Pancreas (tissue), 10 donors: Measurements from ENCODE around the gene FGG. TPM values are rescaled to one million over a fixed set of nuclear protein-coding genes. Genes with fewer than 3 reads are reported as not detected.

Experiments
- ATAC-seq, 4 donors: fragments of 200-7000 bp; cut with Tn5 transposase; one replicate each; pipeline versions ENCODE4 v1.8.0 to v1.9.1; 2020; ENCODE audit warnings: mild to moderate bottlenecking in 4 of 4, moderate library complexity in 4 of 4
- DNase-seq, 6 donors: peaks; one replicate each; pipeline ENCODE4 v3.0.0-alpha.2; 2020
- FAIRE-seq: peaks from 2 replicates; lab custom pipeline; 2012; peaks lifted over from hg19 to GRCh38; lab: Jason Lieb, UNC
- H3K27ac ChIP-seq, 4 donors: fragments of 200-600 bp; sonication (generic); 1 replicate in 3 of 4; 2 replicates in 1 of 4; pipeline versions ENCODE4 v1.5.0 to v1.8.0; 2020
- H3K27me3 ChIP-seq, 4 donors: fragments of 200-600 bp; one replicate each; pipeline ENCODE4 v1.8.0; 2021
- H3K36me3 ChIP-seq, 3 donors: fragments of 200-600 bp; sonication (generic) in 1 of 3; one replicate each; pipeline versions ENCODE4 v1.5.0 to v1.8.0; 2020 to 2021
- H3K4me1 ChIP-seq, 3 donors: fragments of 200-600 bp; one replicate each; pipeline ENCODE4 v1.8.0; 2021
- H3K4me3 ChIP-seq, 4 donors: fragments of 200-600 bp; sonication (generic) in 2 of 4; one replicate each; pipeline versions ENCODE4 v1.5.0 to v1.8.0; 2020 to 2021
- H3K9me3 ChIP-seq, 4 donors: fragments of 200-600 bp; one replicate each; pipeline ENCODE4 v1.8.0; 2021
- CTCF ChIP-seq, 4 donors: fragments of 200-600 bp; sonication (generic) in 3 of 4; IDR thresholded peaks; one replicate each; pipeline versions ENCODE4 v1.5.0 to v1.8.0; 2021; ENCODE audit warnings: antibody characterized with exemption in 4 of 4
- WGBS, 2 donors: extraction: QIAGEN DNeasy Blood & Tissue Kit; methylation state at CpG; one replicate each; pipeline ENCODE4 v1.1.7; 2013; 5-methylcytosine and 5-hydroxymethylcytosine counted together
- intact Hi-C, 3 donors: fragments of 100-400 bp; cut with DNase I; formaldehyde crosslinking; loops; one replicate each; pipeline versions ENCODE4 v1.11.1 to v1.14.2; 2022
- polyA plus RNA-seq, 2 donors: library from polyadenylated mRNA; stranded (reverse); fragments of 200-250 nt; gene quantifications; one replicate each; pipeline ENCODE4 v1.2.3, GENCODE V29; 2013
- total RNA-seq, 6 donors: library from RNA; stranded (reverse); fragmentation: NEBNext Ultra II Directional in 4 of 6; extraction: Animal tissue kit (Norgen Biotek cat#: 25700) in 4 of 6; gene quantifications; one replicate each; pipeline versions ENCODE4 v1.2.1 to v1.2.4, GENCODE V29; 2021 to 2023
- donor health status: healthy with polysubstance abuse.
- donor health status: DM: no; HTN: no; CAD: no; lungs with moderate emphysema.
- donor health status: DM: no; HTN: no; CAD: no.
- donor health status: control.
- donor health status: control.
- donor health status: Bipolar disorder and iron deficiency.
- donor health status: DM: yes; HTN: yes; CAD: no.
- donor health status: DM: no; HTN: no; CAD: no.
- donor health status: DM: no; HTN: no; CAD: no.
- donor health status: DM: yes; HTN: yes; CAD: no.

The FGG gene
- total and polyA plus RNA-seq, 8 donors = 0.20 to 26.0 (median 4.0) TPM; not detected in 1

GRCh38 chr4:154642373-154643009 lies 30.0 kb upstream of the FGG start:
- Histone ChIP-seq H3K36me3 (no peaks in the 10 kb centered on the region), H3K4me3 (no peak overlapping the region), H3K9me3 (no peaks in the 10 kb centered on the region), H3K4me1 (no peaks in the 10 kb centered on the region), H3K27ac (no peak overlapping the region), H3K27me3 (no peaks in the 10 kb centered on the region)
- no peak for ATAC-seq
- intact Hi-C loops = loop anchor here in 2 of 3 donors (5.0 to 10.0 kb wide), 2 partner anchors 132 to 135 kb away; no protein-coding TSS in a partner anchor
- FAIRE-seq = no peak
- no peak for TF ChIP-seq CTCF (IDR thresholded peaks at IDR 0.05)
- WGBS, 2 donors = 58 to 62% methylated on average over 5 of the region's 5 CpGs
- DNase-seq = no peak

- Histone ChIP-seq H3K27ac (no peak overlapping the region), H3K36me3 (no peaks in the 10 kb centered on the region), H3K4me1 (no peaks in the 10 kb centered on the region), H3K9me3 (no peaks in the 10 kb centered on the region), H3K27me3 (no peaks in the 10 kb centered on the region), H3K4me3 (no peak overlapping the region)
- ATAC-seq (no peak), FAIRE-seq (no peak), DNase-seq (no peak)
- WGBS, 2 donors = 65 to 69% methylated on average over 4 of the region's 4 CpGs
- intact Hi-C loops = loop anchor here in 2 of 3 donors (5.0 to 10.0 kb wide), 2 partner anchors 134 to 136 kb away; no protein-coding TSS in a partner anchor
- no peak for TF ChIP-seq CTCF (IDR thresholded peaks at IDR 0.05)
These were observed 28.5 kb upstream of the FGG start for GRCh38 chr4:154640999-154641398.

- Histone ChIP-seq H3K27ac (no peak overlapping the region), H3K9me3 (no peaks in the 10 kb centered on the region), H3K27me3 (peaks cover 0 to 8% (median 0%) of the 10 kb centered on the region in 4 donors), H3K4me1 (no peaks in the 10 kb centered on the region), H3K4me3 (no peak overlapping the region), H3K36me3 (no peaks in the 10 kb centered on the region)
- FAIRE-seq (no peak), ATAC-seq (no peak), DNase-seq (no peak)
- intact Hi-C loops = no loop called here
- 48 to 58% methylated on average over 3 of the region's 3 CpGs for WGBS, 2 donors
- no peak for TF ChIP-seq CTCF (IDR thresholded peaks at IDR 0.05)
These were observed 21.6 kb upstream of the FGG start for GRCh38 chr4:154634058-154634457.

GRCh38 chr4:154631828-154632227 lies 19.4 kb upstream of the FGG start:
- DNase-seq = no peak
- peaks cover 0 to 3% (median 0%) of the 10 kb centered on the region in 3 donors for H3K4me1 ChIP-seq
- no peak overlapping the region for H3K4me3 ChIP-seq
- H3K27me3 ChIP-seq = peaks cover 0 to 8% (median 0%) of the 10 kb centered on the region in 4 donors
- TF ChIP-seq CTCF (IDR thresholded peaks at IDR 0.05) = no peak
- no peaks in the 10 kb centered on the region for H3K9me3 ChIP-seq
- H3K27ac ChIP-seq = no peak overlapping the region
- intact Hi-C loops = no loop called here
- no peaks in the 10 kb centered on the region for H3K36me3 ChIP-seq
- no peak for ATAC-seq
- no peak for FAIRE-seq
- 52 to 72% methylated on average over 2 of the region's 2 CpGs for WGBS, 2 donors

- ATAC-seq (no peak), FAIRE-seq (no peak), DNase-seq (no peak)
- Histone ChIP-seq H3K27ac (no peak overlapping the region), H3K9me3 (no peaks in the 10 kb centered on the region), H3K4me1 (peaks cover 0 to 3% (median 0%) of the 10 kb centered on the region in 3 donors), H3K27me3 (peaks cover 0 to 8% (median 0%) of the 10 kb centered on the region in 4 donors), H3K4me3 (no peak overlapping the region), H3K36me3 (no peaks in the 10 kb centered on the region)
- TF ChIP-seq CTCF (IDR thresholded peaks at IDR 0.05) = no peak
- intact Hi-C loops = no loop called here
These were observed 17.9 kb upstream of the FGG start for GRCh38 chr4:154630324-154630723.
